B cell (primary cell): Measurements from ENCODE around the gene PARD3. TPM values are rescaled to one million over a fixed set of nuclear protein-coding genes. Genes with fewer than 3 reads are reported as not detected.

Source experiments
- ATAC-seq: fragments of 200-7000 bp; cut with Tn5 transposase; one replicate; pipeline ENCODE4 v1.10.0; 2021; ENCODE audit warnings: low read depth, mild to moderate bottlenecking, moderate number of reproducible peaks, moderate library complexity
- CTCF ChIA-PET: fragments of 350-600 bp; sonication (Branson Sonifier 250); formaldehyde crosslinking; loops from one replicate; lab custom pipeline; 2021; ENCODE audit warnings: antibody characterized with exemption, inconsistent platforms; lab: Charles Lee
- POLR2A ChIA-PET: fragments of 350-600 bp; sonication (Branson Sonifier 250); formaldehyde crosslinking; loops from one replicate; lab custom pipeline; 2021; ENCODE audit warnings: antibody characterized with exemption; lab: Charles Lee
- DNase-seq: peaks from one replicate; pipeline ENCODE4 v3.0.0; 2013
- H2AFZ ChIP-seq: 2 replicates; pipeline ENCODE4 v1.6.1; 2012; ENCODE audit warnings: mild to moderate bottlenecking, low read depth, low read length; ENCODE audit not compliant: insufficient read depth, poor library complexity, severe bottlenecking
- H3K27ac ChIP-seq, 2 donors: 1 replicate in 1 of 2; 2 replicates in 1 of 2; pipeline ENCODE4 v1.5.1; 2012 to 2013; ENCODE audit warnings: low read length in 2 of 2, mild to moderate bottlenecking in 2 of 2, moderate library complexity in 1 of 2
- H3K27me3 ChIP-seq, 4 experiments: fragments of 200-600 bp in 1 of 4; sonication (generic) in 1 of 4; replicated peaks in 1 of 4; 1 replicate in 2 of 4; 2 replicates in 2 of 4; pipeline versions ENCODE4 v1.6.1 to v1.7.0; 2013 to 2016; ENCODE audit warnings: low read length in 3 of 4, mild to moderate bottlenecking in 2 of 4, mixed read lengths in 1 of 4, moderate library complexity in 1 of 4; ENCODE audit not compliant: insufficient read depth in 4 of 4, control insufficient read depth in 3 of 4; ENCODE audit errors: control extremely low read depth in 1 of 4
- H3K36me3 ChIP-seq, 2 experiments: replicated peaks in 1 of 2; 1 replicate in 1 of 2; 2 replicates in 1 of 2; pipeline versions ENCODE4 v1.6.1 to v1.7.1; 2013; ENCODE audit warnings: low read length in 1 of 2; ENCODE audit not compliant: insufficient read depth in 2 of 2, control insufficient read depth in 1 of 2; ENCODE audit errors: control extremely low read depth in 1 of 2, extremely low read depth in 1 of 2
- H3K4me1 ChIP-seq, 2 donors: fragments of 200-600 bp in 1 of 2; sonication (generic) in 1 of 2; 1 replicate in 1 of 2; 2 replicates in 1 of 2; pipeline versions ENCODE4 v1.5.1 to v1.6.1; 2013 to 2017; ENCODE audit warnings: low read length in 2 of 2; ENCODE audit not compliant: control insufficient read depth in 2 of 2, insufficient read depth in 2 of 2
- H3K4me2 ChIP-seq: replicated peaks from 2 replicates; pipeline ENCODE3; 2012; ENCODE audit warnings: mild to moderate bottlenecking, low read depth, low read length; ENCODE audit not compliant: poor library complexity, severe bottlenecking
- H3K4me3 ChIP-seq, 5 experiments: fragments of 200-600 bp in 1 of 5; sonication (generic) in 1 of 5; 1 replicate in 3 of 5; 2 replicates in 2 of 5; pipeline versions ENCODE4 v1.5.1 to v1.7.0; 2011 to 2016; ENCODE audit warnings: low read length in 4 of 5, mild to moderate bottlenecking in 4 of 5, low read depth in 2 of 5, control low read depth in 1 of 5, moderate library complexity in 1 of 5; ENCODE audit not compliant: insufficient read depth in 1 of 5; ENCODE audit errors: control extremely low read depth in 1 of 5, extremely low read depth in 1 of 5
- H3K79me2 ChIP-seq: fragments of 200-600 bp; sonication (generic); one replicate; pipeline ENCODE4 v1.6.0; 2016; ENCODE audit warnings: low read length; ENCODE audit not compliant: control insufficient read depth, insufficient read depth
- H3K9ac ChIP-seq: fragments of 200-600 bp; sonication (generic); 2 replicates; pipeline ENCODE4 v1.6.1; 2017; ENCODE audit warnings: mild to moderate bottlenecking, low read length, moderate library complexity
- H3K9me3 ChIP-seq, 3 donors: one replicate each; pipeline versions ENCODE4 v1.6.1 to v1.7.1; 2013; ENCODE audit warnings: low read length in 2 of 3; ENCODE audit not compliant: control insufficient read depth in 2 of 3, insufficient read depth in 1 of 3; ENCODE audit errors: control extremely low read depth in 1 of 3
- H4K20me1 ChIP-seq: 2 replicates; pipeline ENCODE4 v1.6.0; 2012; ENCODE audit warnings: mild to moderate bottlenecking, low read length; ENCODE audit not compliant: insufficient read depth, control insufficient read depth, poor library complexity, severe bottlenecking
- H3K27ac Mint-ChIP-seq: one replicate; pipeline ENCODE4 v1.8.0; 2021; ENCODE audit warnings: mixed read lengths
- H3K27me3 Mint-ChIP-seq: one replicate; pipeline ENCODE4 v1.8.0; 2021; ENCODE audit warnings: mixed read lengths
- H3K4me1 Mint-ChIP-seq: one replicate; pipeline ENCODE4 v1.8.0; 2021; ENCODE audit warnings: mixed read lengths
- H3K4me3 Mint-ChIP-seq: one replicate; pipeline ENCODE4 v1.8.0; 2021; ENCODE audit warnings: mixed read lengths
- H3K9me3 Mint-ChIP-seq: one replicate; pipeline ENCODE4 v1.8.0; 2022; ENCODE audit warnings: mixed read lengths; ENCODE audit not compliant: insufficient read depth
- EZH2 ChIP-seq: IDR thresholded peaks from 2 replicates; pipeline ENCODE4 v1.6.1; 2012; ENCODE audit warnings: borderline replicate concordance, low read depth, mild to moderate bottlenecking, moderate library complexity, low read length; ENCODE audit not compliant: insufficient read depth, poor library complexity, severe bottlenecking
- WGBS: methylation state at CpG from one replicate; pipeline ENCODE4 v1.1.5; 2013; ENCODE audit warnings: missing lambda C conversion rate; ENCODE audit not compliant: insufficient coverage; 5-methylcytosine and 5-hydroxymethylcytosine counted together
- intact Hi-C: fragments of 100-400 bp; cut with micrococcal nuclease; formaldehyde crosslinking; loops from one replicate; pipeline ENCODE4 v1.10.0; 2022
- polyA plus RNA-seq: library from polyadenylated mRNA; depleted of rRNA; stranded (reverse); fragments of >200 nt; gene quantifications from 2 replicates; pipeline ENCODE4 v1.2.3, GENCODE V29; 2012
- total RNA-seq, 2 donors: library from RNA; stranded (reverse); fragments of 120-200 nt in 1 of 2; gene quantifications; 1 replicate in 1 of 2; 2 replicates in 1 of 2; pipeline versions ENCODE4 v1.2.3 to v1.2.4, GENCODE V29; 2013 to 2022
- TF ChIP-seq, protein P1 (sequence below): fragments of 200-600 bp; IDR thresholded peaks from one replicate; pipeline ENCODE4 v1.8.0; 2022; ENCODE audit warnings: antibody characterized with exemption, mild to moderate bottlenecking

PARD3 gene
- total and polyA plus RNA-seq, 2 donors (not counting 1 experiment from before 2014, with no cell fraction given) = not detected

DNA sequence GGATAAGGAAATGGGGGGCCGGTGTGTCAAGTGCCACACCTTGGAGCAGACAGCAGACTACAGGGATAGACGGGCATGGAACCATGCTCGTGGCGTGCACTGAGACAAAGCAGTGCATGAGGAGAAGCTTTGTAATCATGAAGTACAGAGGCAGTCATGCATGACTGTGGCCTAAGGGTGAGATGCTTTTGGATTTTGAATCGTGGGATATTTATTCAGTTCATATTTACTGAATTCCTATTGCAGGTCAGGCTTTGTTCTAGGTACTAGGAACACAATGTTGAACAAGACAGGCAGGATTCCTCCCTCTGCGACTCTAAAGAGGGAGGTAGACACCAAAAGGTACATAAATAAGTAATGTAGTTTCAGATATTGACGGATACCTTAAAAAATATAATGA is 597.6 kb downstream of the PARD3 start:
- Mint-ChIP-seq H3K4me3 (no peak overlapping the region), H3K27ac (no peak overlapping the region), H3K4me1 (no peaks in the 10 kb centered on the region), H3K27me3 (no peaks in the 10 kb centered on the region), H3K9me3 (no peaks in the 10 kb centered on the region)
- Histone ChIP-seq H3K4me1 (no peaks in the 10 kb centered on the region), H3K9ac (no peak overlapping the region), H3K79me2 (no peaks in the 10 kb centered on the region), H3K4me3 (no peak overlapping the region), H2AFZ (no peak overlapping the region), H3K27me3 (no peaks in the 10 kb centered on the region), H3K36me3 (no peaks in the 10 kb centered on the region), H3K9me3 (no peaks in the 10 kb centered on the region), H3K4me2 (no peak overlapping the region), H3K27ac (no peak overlapping the region), H4K20me1 (no peaks in the 10 kb centered on the region)
- intact Hi-C loops = no loop called here
- POLR2A ChIA-PET = no interaction called here
- TF ChIP-seq, protein P1, sequence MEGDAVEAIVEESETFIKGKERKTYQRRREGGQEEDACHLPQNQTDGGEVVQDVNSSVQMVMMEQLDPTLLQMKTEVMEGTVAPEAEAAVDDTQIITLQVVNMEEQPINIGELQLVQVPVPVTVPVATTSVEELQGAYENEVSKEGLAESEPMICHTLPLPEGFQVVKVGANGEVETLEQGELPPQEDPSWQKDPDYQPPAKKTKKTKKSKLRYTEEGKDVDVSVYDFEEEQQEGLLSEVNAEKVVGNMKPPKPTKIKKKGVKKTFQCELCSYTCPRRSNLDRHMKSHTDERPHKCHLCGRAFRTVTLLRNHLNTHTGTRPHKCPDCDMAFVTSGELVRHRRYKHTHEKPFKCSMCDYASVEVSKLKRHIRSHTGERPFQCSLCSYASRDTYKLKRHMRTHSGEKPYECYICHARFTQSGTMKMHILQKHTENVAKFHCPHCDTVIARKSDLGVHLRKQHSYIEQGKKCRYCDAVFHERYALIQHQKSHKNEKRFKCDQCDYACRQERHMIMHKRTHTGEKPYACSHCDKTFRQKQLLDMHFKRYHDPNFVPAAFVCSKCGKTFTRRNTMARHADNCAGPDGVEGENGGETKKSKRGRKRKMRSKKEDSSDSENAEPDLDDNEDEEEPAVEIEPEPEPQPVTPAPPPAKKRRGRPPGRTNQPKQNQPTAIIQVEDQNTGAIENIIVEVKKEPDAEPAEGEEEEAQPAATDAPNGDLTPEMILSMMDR = no peak
- no peak for TF ChIP-seq EZH2
- ATAC-seq (no peak), DNase-seq (no peak)
- 92% methylated on average over 4 of the region's 7 CpGs for WGBS
- CTCF ChIA-PET = no interaction called here

DNA sequence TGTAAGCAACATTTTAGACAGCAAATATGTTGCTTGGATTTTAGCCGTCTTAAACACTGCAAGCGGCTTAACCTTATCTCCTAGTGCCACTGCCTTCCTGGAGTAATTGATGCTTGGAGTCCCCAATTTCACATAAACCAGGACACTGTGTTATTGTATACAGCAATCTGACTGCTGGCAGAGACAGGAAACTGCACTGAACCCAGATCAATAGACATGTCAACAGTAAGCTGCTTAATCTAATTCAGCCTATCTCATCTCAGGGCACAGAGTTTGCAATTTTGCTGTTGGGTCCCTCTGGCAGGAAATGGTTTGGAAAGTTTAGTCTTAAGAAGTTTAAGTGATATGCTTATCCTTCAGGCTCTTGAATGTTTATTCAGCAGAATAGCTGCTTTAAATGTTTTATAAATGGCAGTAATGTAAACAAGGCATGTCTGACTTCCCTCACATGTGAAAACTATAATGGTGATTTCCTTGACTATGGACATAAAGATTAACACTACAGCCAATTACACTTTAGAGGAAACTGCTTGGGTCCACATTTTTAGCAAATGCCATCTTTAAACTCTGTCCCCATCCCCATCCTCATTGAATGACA is 598.6 kb downstream of the PARD3 start:
- ChIA-PET POLR2A (no interaction called here), CTCF (no interaction called here)
- no peaks in the 10 kb centered on the region for H3K4me1 ChIP-seq
- ATAC-seq (no peak), DNase-seq (no peak)
- H3K9ac ChIP-seq = no peak overlapping the region
- Mint-ChIP-seq H3K4me3 (no peak overlapping the region), H3K27me3 (no peaks in the 10 kb centered on the region), H3K4me1 (no peaks in the 10 kb centered on the region), H3K27ac (no peak overlapping the region), H3K9me3 (no peaks in the 10 kb centered on the region)
- no peak overlapping the region for H2AFZ ChIP-seq
- no peaks in the 10 kb centered on the region for H3K27me3 ChIP-seq
- H3K4me3 ChIP-seq = no peak overlapping the region
- TF ChIP-seq, protein P1 = no peak
- no peak for TF ChIP-seq EZH2
- H3K27ac ChIP-seq = no peak overlapping the region
- H3K9me3 ChIP-seq = no peaks in the 10 kb centered on the region
- no peaks in the 10 kb centered on the region for H4K20me1 ChIP-seq
- WGBS = no CpG with 5 or more reads among the region's 2 CpGs
- H3K36me3 ChIP-seq = no peaks in the 10 kb centered on the region
- intact Hi-C loops = no loop called here
- H3K79me2 ChIP-seq = no peaks in the 10 kb centered on the region
- no peak overlapping the region for H3K4me2 ChIP-seq
